Brain microvascular endothelial cell (primary cell): Measurements from ENCODE around the gene ZNF597.

Experiments used
- DNase-seq: peaks from one replicate; pipeline ENCODE4 v3.0.0-alpha.2; 2020
- H3K27ac ChIP-seq: fragments of 250-450 bp; sonication (Bioruptor Pico); 2 replicates; pipeline ENCODE4 v1.5.1; 2020; ENCODE audit warnings: mild to moderate bottlenecking, moderate library complexity
- H3K27me3 ChIP-seq: fragments of 250-450 bp; sonication (Bioruptor Pico); replicated peaks from 2 replicates; pipeline ENCODE4 v1.5.1; 2020; ENCODE audit warnings: mild to moderate bottlenecking
- H3K36me3 ChIP-seq: fragments of 250-450 bp; sonication (Bioruptor Pico); replicated peaks from 2 replicates; pipeline ENCODE4 v1.5.1; 2020; ENCODE audit warnings: mild to moderate bottlenecking
- H3K4me3 ChIP-seq: 2 replicates; pipeline ENCODE4 v1.5.1; 2011; ENCODE audit warnings: low read depth, mild to moderate bottlenecking, control low read depth, low read length, moderate library complexity
- in situ Hi-C: cut with HindIII; loops from 2 replicates; pipeline ENCODE4 v1.10.0; 2017; ENCODE audit warnings: low sequenced_read_pairs, low pct_ligation_motif_present
- TF ChIP-seq, protein P1 (sequence below): IDR thresholded peaks from 2 replicates; pipeline ENCODE4 v1.5.1; 2011; ENCODE audit warnings: low read depth, mild to moderate bottlenecking, moderate library complexity, low read length, control low read depth, inconsistent platforms; ENCODE audit errors: missing control alignments

ZNF597 gene

DNA sequence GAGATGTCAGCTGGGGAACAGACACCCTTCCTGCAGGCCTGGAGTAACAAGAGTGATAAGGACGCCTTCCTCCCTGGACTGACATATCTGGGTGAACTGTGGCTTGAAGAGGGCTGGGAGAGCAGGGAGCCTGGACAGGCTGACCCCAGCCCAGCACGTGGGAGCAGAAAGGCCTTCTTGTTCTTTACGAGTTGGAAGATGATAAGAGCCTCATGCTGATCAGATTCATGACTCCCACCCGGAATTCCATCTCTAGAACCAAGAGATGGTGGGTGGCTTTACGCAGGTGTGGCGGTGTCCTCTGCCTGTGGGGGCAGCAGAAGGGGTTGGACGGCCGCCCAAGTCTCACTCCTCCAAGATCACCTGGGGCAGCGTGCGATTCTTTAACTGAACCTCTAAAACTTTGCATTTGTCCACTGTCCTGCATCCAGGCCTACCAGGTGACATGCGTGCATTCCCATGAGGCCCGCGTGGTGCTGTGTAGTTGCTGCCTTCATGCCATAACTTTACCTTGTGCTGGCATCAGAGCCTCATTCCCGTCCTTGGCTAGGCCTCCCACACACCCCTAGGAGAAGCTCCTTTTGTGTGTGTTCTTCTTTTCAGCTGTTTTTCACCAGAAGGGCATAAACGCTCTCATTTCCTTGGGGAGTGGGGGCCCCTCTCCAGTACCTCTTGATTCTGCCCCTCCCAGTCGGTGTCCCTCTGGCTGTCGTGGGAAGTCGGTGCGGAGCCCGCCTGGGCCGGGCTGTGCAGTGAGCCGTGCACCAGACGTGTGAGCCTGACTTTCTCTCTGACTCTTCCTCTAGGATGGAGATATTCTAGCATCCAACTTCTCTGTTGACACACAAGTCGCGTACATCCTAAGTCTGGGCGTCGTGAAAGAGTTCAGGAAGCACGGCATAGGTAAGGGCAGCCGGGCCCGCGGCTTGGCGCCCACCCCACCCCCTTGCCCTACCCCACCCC lies 38.7 kb upstream of the ZNF597 start:
- Histone ChIP-seq H3K36me3 (peaks cover 50% of the 10 kb centered on the region), H3K27me3 (no peaks in the 10 kb centered on the region), H3K27ac (no peak overlapping the region), H3K4me3 (no peak overlapping the region)
- TF ChIP-seq, protein P1, sequence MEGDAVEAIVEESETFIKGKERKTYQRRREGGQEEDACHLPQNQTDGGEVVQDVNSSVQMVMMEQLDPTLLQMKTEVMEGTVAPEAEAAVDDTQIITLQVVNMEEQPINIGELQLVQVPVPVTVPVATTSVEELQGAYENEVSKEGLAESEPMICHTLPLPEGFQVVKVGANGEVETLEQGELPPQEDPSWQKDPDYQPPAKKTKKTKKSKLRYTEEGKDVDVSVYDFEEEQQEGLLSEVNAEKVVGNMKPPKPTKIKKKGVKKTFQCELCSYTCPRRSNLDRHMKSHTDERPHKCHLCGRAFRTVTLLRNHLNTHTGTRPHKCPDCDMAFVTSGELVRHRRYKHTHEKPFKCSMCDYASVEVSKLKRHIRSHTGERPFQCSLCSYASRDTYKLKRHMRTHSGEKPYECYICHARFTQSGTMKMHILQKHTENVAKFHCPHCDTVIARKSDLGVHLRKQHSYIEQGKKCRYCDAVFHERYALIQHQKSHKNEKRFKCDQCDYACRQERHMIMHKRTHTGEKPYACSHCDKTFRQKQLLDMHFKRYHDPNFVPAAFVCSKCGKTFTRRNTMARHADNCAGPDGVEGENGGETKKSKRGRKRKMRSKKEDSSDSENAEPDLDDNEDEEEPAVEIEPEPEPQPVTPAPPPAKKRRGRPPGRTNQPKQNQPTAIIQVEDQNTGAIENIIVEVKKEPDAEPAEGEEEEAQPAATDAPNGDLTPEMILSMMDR, result no peak
- in situ Hi-C loops, result no loop called here
- DNase-seq, result no peak

DNA sequence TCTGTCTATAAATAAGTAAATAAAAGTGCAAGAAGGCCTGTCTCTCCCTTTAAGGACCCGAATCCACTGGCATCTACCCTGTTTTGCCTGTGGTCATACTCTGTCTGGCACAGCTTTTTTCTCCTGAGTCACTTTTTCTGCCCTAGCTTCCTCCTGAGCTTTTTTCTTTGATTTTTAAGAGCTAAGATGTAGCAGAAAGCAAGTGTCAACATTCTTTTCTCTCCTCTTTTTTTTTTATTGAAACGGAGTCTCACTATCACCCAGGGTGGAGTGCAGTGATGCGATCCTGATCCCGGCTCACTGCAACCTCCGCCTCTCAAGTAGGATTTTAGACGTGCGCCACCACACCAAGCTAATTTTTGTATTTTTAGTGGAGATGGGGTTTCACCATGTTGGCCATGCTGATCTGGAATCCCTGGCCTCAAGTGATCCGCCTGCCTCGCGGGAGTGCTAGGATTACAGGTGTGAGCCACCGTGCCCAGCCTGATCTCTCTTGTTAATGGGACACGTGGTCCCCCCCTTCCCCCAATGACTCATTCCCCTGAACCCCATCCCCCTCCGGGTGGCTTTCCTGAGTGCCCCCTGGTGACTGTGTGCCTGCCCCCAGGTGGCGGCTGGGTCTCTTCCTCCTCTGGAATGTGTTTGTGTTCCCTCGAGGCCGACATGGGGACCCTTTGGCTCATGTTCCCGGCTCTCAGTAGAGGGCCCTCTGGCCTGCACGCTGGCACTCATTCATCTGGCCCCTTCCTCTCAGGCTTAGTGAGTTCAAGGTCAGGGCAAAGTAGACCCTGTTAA lies 37.8 kb upstream of the ZNF597 start:
- Histone ChIP-seq H3K36me3 (peaks cover 50% of the 10 kb centered on the region), H3K4me3 (no peak overlapping the region), H3K27me3 (no peaks in the 10 kb centered on the region), H3K27ac (no peak overlapping the region)
- in situ Hi-C loops, result no loop called here
- TF ChIP-seq, protein P1, result no peak
- no peak for DNase-seq

DNA sequence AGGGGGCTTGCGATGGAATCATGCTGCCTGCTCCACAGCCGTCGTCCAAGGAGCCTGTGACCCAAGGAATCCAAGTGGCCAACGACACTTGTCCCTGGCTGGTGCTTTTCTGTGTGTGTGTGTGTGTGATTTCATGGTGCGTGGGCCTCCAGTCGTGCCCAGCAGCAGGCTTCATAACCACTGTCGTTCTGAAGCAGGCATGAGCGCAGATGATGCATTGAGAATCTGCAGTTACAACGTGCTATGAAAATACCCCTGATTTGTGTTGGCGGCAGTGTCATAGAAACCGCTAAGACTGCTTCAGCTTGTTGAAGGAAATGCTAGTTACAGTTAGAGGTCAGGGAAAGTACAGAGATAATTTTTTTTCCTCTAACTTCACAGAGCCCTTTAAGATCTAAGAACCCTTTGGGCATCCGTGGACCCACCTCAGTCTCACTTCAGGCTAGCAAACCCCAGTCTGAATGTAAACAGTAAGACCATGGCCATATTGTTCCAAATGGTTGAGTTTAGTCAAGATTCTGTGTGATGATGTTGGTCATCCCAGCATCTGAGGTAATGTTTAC lies 36.4 kb upstream of the ZNF597 start:
- Histone ChIP-seq H3K27me3 (no peaks in the 10 kb centered on the region), H3K36me3 (peaks cover 38% of the 10 kb centered on the region), H3K27ac (no peak overlapping the region), H3K4me3 (no peak overlapping the region)
- in situ Hi-C loops, result no loop called here
- TF ChIP-seq, protein P1, result no peak
- no peak for DNase-seq

DNA sequence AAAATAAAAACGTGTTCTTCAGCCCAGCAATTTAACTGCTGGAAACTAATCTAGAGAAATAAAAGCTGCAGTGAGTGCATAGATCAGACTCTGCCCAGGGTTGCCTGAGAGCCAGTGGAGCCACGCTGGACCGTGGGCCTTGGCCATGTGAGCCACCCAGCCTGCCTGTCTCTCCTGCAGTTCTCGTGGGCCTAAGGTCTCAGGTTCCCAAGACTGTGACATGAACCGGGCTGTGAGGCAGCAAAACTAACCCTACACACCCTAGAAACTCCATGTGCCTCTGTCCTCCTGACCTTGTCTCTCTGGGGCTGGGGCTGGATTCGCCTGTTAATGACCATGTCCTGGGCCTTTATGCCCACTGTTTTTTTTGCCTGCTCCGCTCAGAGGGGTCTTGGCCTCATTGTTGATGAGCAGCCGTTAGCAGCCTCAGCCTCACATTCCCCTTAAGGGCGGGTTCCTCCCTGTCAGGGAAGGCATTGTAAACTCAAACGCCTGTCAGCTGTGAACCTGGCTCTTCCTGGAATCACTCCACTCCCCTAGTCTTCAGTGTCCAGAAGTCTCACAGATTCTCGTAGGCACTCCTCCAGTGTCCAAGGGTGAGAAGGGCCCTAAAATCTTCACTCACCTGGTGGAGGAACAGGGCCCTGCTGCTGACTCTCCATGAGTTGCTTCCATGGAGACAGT lies 35.1 kb upstream of the ZNF597 start:
- Histone ChIP-seq H3K4me3 (no peak overlapping the region), H3K27me3 (no peaks in the 10 kb centered on the region), H3K27ac (no peak overlapping the region), H3K36me3 (peaks cover 24% of the 10 kb centered on the region)
- TF ChIP-seq, protein P1, result no peak
- in situ Hi-C loops, result no loop called here
- DNase-seq, result no peak

DNA sequence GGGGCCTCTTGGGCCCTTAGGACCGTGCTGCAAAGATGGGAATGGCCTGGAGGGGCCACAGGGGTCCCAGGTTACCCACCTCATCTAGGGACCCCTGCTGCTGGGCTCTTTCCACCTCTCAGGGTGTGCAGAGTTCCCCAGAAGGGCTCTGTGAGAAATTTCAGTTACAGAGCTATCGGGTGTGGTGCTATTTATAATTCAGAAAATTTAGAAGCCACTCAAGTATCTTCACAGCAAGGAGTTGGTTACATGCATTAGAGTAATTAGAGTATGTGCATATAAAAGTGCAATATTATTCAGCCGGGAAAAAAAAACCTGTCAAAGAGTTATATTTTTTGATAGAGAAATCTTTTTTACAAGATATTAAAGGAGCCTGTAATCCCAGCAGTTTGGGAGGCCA lies 33.1 kb upstream of the ZNF597 start:
- Histone ChIP-seq H3K4me3 (no peak overlapping the region), H3K27ac (no peak overlapping the region), H3K36me3 (peaks cover 12% of the 10 kb centered on the region), H3K27me3 (no peaks in the 10 kb centered on the region)
- no peak for DNase-seq
- in situ Hi-C loops, result no loop called here
- TF ChIP-seq, protein P1, result no peak
